Neural progenitor cell (in vitro differentiated cells): Measurements from ENCODE around the gene IQSEC3.

Experiments used
- CTCF ChIP-seq: fragments of 200-600 bp; sonication (generic); IDR thresholded peaks from 2 replicates; pipeline ENCODE4 v1.5.1; 2017; ENCODE audit warnings: antibody characterized with exemption, mild to moderate bottlenecking
- EZH2 ChIP-seq: fragments of 200-600 bp; sonication (generic); IDR thresholded peaks from 2 replicates; pipeline ENCODE4 v1.6.1; 2017; ENCODE audit warnings: antibody characterized with exemption, mild to moderate bottlenecking, moderate library complexity

- TF ChIP-seq CTCF (no peak), EZH2 (no peak)
Observed at GRCh38 chr12:98924-99352, 32.4 kb downstream of the IQSEC3 start.
